ENCODE data around the gene GNG10.
"Not testable (repeated sequence)": the region's sequence is repeated elsewhere in the genome, so short reads cannot be mapped to it uniquely, and the experiment has no call there.

GNG10 gene

GRCh38 chr9:111661150-111661801 is at the start of gene GNG10:
GNG10 (plus strand) TSS chr9:111661605; CDS start chr9:111661635, 30 bp downstream.
- Histone ChIP-seq H3K36me3 (ENCODE audit: insufficient read depth, low read length) (peaks cover 12% of the 10 kb centered on the region), H3K9me3 (ENCODE audit: low read length) (no peaks in the 10 kb centered on the region), H2AFZ (ENCODE audit: low read depth, low read length) (peak within 1 kb of the TSS; percentile 88), H3K4me3 (ENCODE audit: low read length) (peak within 1 kb of the TSS; percentile 78), H3K27me3 (ENCODE audit: insufficient read depth, low read length) (no peaks in the 10 kb centered on the region), H3K4me1 (ENCODE audit: insufficient read depth, low read length) (peaks cover 17% of the 10 kb centered on the region)

GRCh38 chr9:111613436-111614040 is 47.9 kb upstream of the GNG10 start:
- no peaks in the 10 kb centered on the region for H3K36me3 ChIP-seq (ENCODE audit: insufficient read depth, low read length)
- H3K4me1 ChIP-seq (ENCODE audit: insufficient read depth, low read length), result no peaks in the 10 kb centered on the region
- H3K9me3 ChIP-seq (ENCODE audit: low read length), result no peaks in the 10 kb centered on the region
- no peak overlapping the region for H2AFZ ChIP-seq (ENCODE audit: low read depth, low read length)
- H3K27me3 ChIP-seq (ENCODE audit: insufficient read depth, low read length), result no peaks in the 10 kb centered on the region
- H3K4me3 ChIP-seq (ENCODE audit: low read length), result no peak overlapping the region

GRCh38 chr9:111615928-111616327 is 45.5 kb upstream of the GNG10 start:
- H3K9me3 ChIP-seq (ENCODE audit: low read length), result no peaks in the 10 kb centered on the region
- no peaks in the 10 kb centered on the region for H3K4me1 ChIP-seq (ENCODE audit: insufficient read depth, low read length)
- H2AFZ ChIP-seq (ENCODE audit: low read depth, low read length), result no peak overlapping the region
- no peaks in the 10 kb centered on the region for H3K27me3 ChIP-seq (ENCODE audit: insufficient read depth, low read length)
- H3K36me3 ChIP-seq (ENCODE audit: insufficient read depth, low read length), result no peaks in the 10 kb centered on the region
- H3K4me3 ChIP-seq (ENCODE audit: low read length), result no peak overlapping the region

- not testable (repeated sequence) for H3K27me3 ChIP-seq (ENCODE audit: insufficient read depth, low read length); H3K36me3 ChIP-seq (ENCODE audit: insufficient read depth, low read length); H3K4me3 ChIP-seq (ENCODE audit: low read length); H3K9me3 ChIP-seq (ENCODE audit: low read length); H2AFZ ChIP-seq (ENCODE audit: low read depth, low read length); H3K4me1 ChIP-seq (ENCODE audit: insufficient read depth, low read length)
Measured at GRCh38 chr9:111617349-111617748, 44.1 kb upstream of the GNG10 start.

- Histone ChIP-seq H3K9me3 (ENCODE audit: low read length) (no peaks in the 10 kb centered on the region), H3K4me1 (ENCODE audit: insufficient read depth, low read length) (no peaks in the 10 kb centered on the region), H2AFZ (ENCODE audit: low read depth, low read length) (no peak overlapping the region), H3K27me3 (ENCODE audit: insufficient read depth, low read length) (no peaks in the 10 kb centered on the region), H3K36me3 (ENCODE audit: insufficient read depth, low read length) (no peaks in the 10 kb centered on the region), H3K4me3 (ENCODE audit: low read length) (no peak overlapping the region)
Measured at GRCh38 chr9:111621895-111622480, 39.4 kb upstream of the GNG10 start.

- no peaks in the 10 kb centered on the region for H3K4me1 ChIP-seq (ENCODE audit: insufficient read depth, low read length)
- no peaks in the 10 kb centered on the region for H3K36me3 ChIP-seq (ENCODE audit: insufficient read depth, low read length)
- no peak overlapping the region for H2AFZ ChIP-seq (ENCODE audit: low read depth, low read length)
- no peaks in the 10 kb centered on the region for H3K9me3 ChIP-seq (ENCODE audit: low read length)
- H3K27me3 ChIP-seq (ENCODE audit: insufficient read depth, low read length), result no peaks in the 10 kb centered on the region
- H3K4me3 ChIP-seq (ENCODE audit: low read length), result no peak overlapping the region
Measured at GRCh38 chr9:111622626-111623025, 38.8 kb upstream of the GNG10 start.

GRCh38 chr9:111627260-111627963 is 34.0 kb upstream of the GNG10 start:
- Histone ChIP-seq H3K36me3 (ENCODE audit: insufficient read depth, low read length) (no peaks in the 10 kb centered on the region), H3K4me1 (ENCODE audit: insufficient read depth, low read length) (peaks cover 9% of the 10 kb centered on the region), H3K4me3 (ENCODE audit: low read length) (no peak overlapping the region), H2AFZ (ENCODE audit: low read depth, low read length) (no peak overlapping the region), H3K27me3 (ENCODE audit: insufficient read depth, low read length) (no peaks in the 10 kb centered on the region), H3K9me3 (ENCODE audit: low read length) (no peaks in the 10 kb centered on the region)

- Histone ChIP-seq H3K4me3 (ENCODE audit: low read length) (no peak overlapping the region), H3K9me3 (ENCODE audit: low read length) (no peaks in the 10 kb centered on the region), H3K27me3 (ENCODE audit: insufficient read depth, low read length) (no peaks in the 10 kb centered on the region), H3K36me3 (ENCODE audit: insufficient read depth, low read length) (no peaks in the 10 kb centered on the region), H3K4me1 (ENCODE audit: insufficient read depth, low read length) (peaks cover 19% of the 10 kb centered on the region), H2AFZ (ENCODE audit: low read depth, low read length) (no peak overlapping the region)
Measured at GRCh38 chr9:111628411-111628810, 33.0 kb upstream of the GNG10 start.

GRCh38 chr9:111630182-111630963 is 31.0 kb upstream of the GNG10 start:
- Histone ChIP-seq H2AFZ (ENCODE audit: low read depth, low read length) (peak overlapping the region; percentile 64), H3K9me3 (ENCODE audit: low read length) (no peaks in the 10 kb centered on the region), H3K36me3 (ENCODE audit: insufficient read depth, low read length) (no peaks in the 10 kb centered on the region), H3K27me3 (ENCODE audit: insufficient read depth, low read length) (no peaks in the 10 kb centered on the region), H3K4me3 (ENCODE audit: low read length) (peak overlapping the region; percentile 80), H3K4me1 (ENCODE audit: insufficient read depth, low read length) (peaks cover 20% of the 10 kb centered on the region)

- Histone ChIP-seq H3K4me3 (ENCODE audit: low read length) (peak overlapping the region; percentile 80), H3K27me3 (ENCODE audit: insufficient read depth, low read length) (no peaks in the 10 kb centered on the region), H3K36me3 (ENCODE audit: insufficient read depth, low read length) (no peaks in the 10 kb centered on the region), H3K9me3 (ENCODE audit: low read length) (no peaks in the 10 kb centered on the region), H3K4me1 (ENCODE audit: insufficient read depth, low read length) (peaks cover 20% of the 10 kb centered on the region), H2AFZ (ENCODE audit: low read depth, low read length) (peak overlapping the region; percentile 64)
Measured at GRCh38 chr9:111630964-111631213, 30.5 kb upstream of the GNG10 start.

- Histone ChIP-seq H3K36me3 (ENCODE audit: insufficient read depth, low read length) (no peaks in the 10 kb centered on the region), H3K27me3 (ENCODE audit: insufficient read depth, low read length) (no peaks in the 10 kb centered on the region), H3K9me3 (ENCODE audit: low read length) (no peaks in the 10 kb centered on the region), H3K4me1 (ENCODE audit: insufficient read depth, low read length) (peaks cover 20% of the 10 kb centered on the region), H3K4me3 (ENCODE audit: low read length) (peak within 1 kb of the TSS; percentile 80), H2AFZ (ENCODE audit: low read depth, low read length) (peak within 1 kb of the TSS; percentile 64)
Measured at GRCh38 chr9:111631214-111631971, 30.0 kb upstream of the GNG10 start, which contains the start of gene DNAJC25. DNAJC25 (plus strand) TSS chr9:111631334; CDS start chr9:111631408, 74 bp downstream.

GRCh38 chr9:111632060-111632459 is 29.3 kb upstream of the GNG10 start:
- Histone ChIP-seq H3K27me3 (ENCODE audit: insufficient read depth, low read length) (no peaks in the 10 kb centered on the region), H3K4me1 (ENCODE audit: insufficient read depth, low read length) (peaks cover 20% of the 10 kb centered on the region), H2AFZ (ENCODE audit: low read depth, low read length) (no peak overlapping the region), H3K9me3 (ENCODE audit: low read length) (no peaks in the 10 kb centered on the region), H3K36me3 (ENCODE audit: insufficient read depth, low read length) (no peaks in the 10 kb centered on the region), H3K4me3 (ENCODE audit: low read length) (peak overlapping the region; percentile 80)

Measured in neuron (in vitro differentiated cells).